Measurements from ENCODE around the gene GREB1L. TPM values are rescaled to one million over a fixed set of nuclear protein-coding genes. Genes with fewer than 3 reads are reported as not detected.

GREB1L gene
- total RNA-seq, 1 experiment from 2014 or later: 0.26 TPM

- ChIA-PET POLR2A (interaction anchor here (0.6 kb wide), 1 partner anchor 79 kb away, joined by 4 read pairs; no protein-coding TSS in a partner anchor), CTCF (interaction anchor here (0.5 to 1.0 kb wide), 6 partner anchors 24 to 124 kb away, joined by 3 to 4 read pairs (median 4); no protein-coding TSS in a partner anchor)
- Mint-ChIP-seq H3K9me3 (no peaks in the 10 kb centered on the region), H3K4me3 (no peak overlapping the region), H3K27me3 (ENCODE audit: low read depth) (no peaks in the 10 kb centered on the region), H3K4me1 (peaks cover 8% of the 10 kb centered on the region), H3K27ac (no peak overlapping the region), H3K36me3 (no peaks in the 10 kb centered on the region)
- DNase-seq (ENCODE audit: low spot score) (peak; percentile 58), ATAC-seq (peak; percentile 98)
- 0 out of 2 replicates have a peak, but pooled peaks have one; percentile 25 for TF ChIP-seq USF2 (CRISPR knock-in tag; IDR thresholded peaks at IDR 0.05)
- peak; percentile 48; the same call in 1 of the 2 replicates for TF ChIP-seq USF1 (CRISPR knock-in tag; IDR thresholded peaks at IDR 0.05)
- no peak for TF ChIP-seq CREM (CRISPR knock-in tag; IDR thresholded peaks at IDR 0.05)
Measured at GRCh38 chr18:21315741-21316197, 73.7 kb downstream of the GREB1L start.

GRCh38 chr18:21316296-21316695, 74.3 kb downstream of the GREB1L start:
- ATAC-seq (no peak), DNase-seq (ENCODE audit: low spot score) (no peak)
- no peak overlapping the region for H3K4me3 Mint-ChIP-seq
- CTCF ChIA-PET: interaction anchor here (0.7 kb wide), 1 partner anchor 90 kb away, joined by 3 read pairs; no protein-coding TSS in a partner anchor
- H3K27me3 Mint-ChIP-seq (ENCODE audit: low read depth): no peaks in the 10 kb centered on the region
- TF ChIP-seq CREM (CRISPR knock-in tag; IDR thresholded peaks at IDR 0.05) (no peak), MXD4 (CRISPR knock-in tag; IDR thresholded peaks at IDR 0.05; ENCODE audit: borderline replicate concordance) (no peak), NFYB (CRISPR knock-in tag; conservative IDR thresholded peaks at IDR 0.05; ENCODE audit: low read depth) (no peak), NR2C2 (CRISPR knock-in tag; IDR thresholded peaks at IDR 0.05) (no peak), ZNF138 (CRISPR knock-in tag; conservative IDR thresholded peaks at IDR 0.05) (no peak), EMX1 (CRISPR knock-in tag; IDR thresholded peaks at IDR 0.05) (no peak), ATF1 (CRISPR knock-in tag; IDR thresholded peaks at IDR 0.05) (no peak), ZNF671 (CRISPR knock-in tag; IDR thresholded peaks at IDR 0.05) (no peak)
- no peaks in the 10 kb centered on the region for H3K9me3 Mint-ChIP-seq
- H3K36me3 Mint-ChIP-seq: no peaks in the 10 kb centered on the region
- no peak overlapping the region for H3K27ac Mint-ChIP-seq
- H3K4me1 Mint-ChIP-seq: peaks cover 8% of the 10 kb centered on the region
- POLR2A ChIA-PET: interaction anchor here (0.6 kb wide), 1 partner anchor 79 kb away, joined by 4 read pairs; no protein-coding TSS in a partner anchor

- H3K27ac Mint-ChIP-seq: no peak overlapping the region
- no peaks in the 10 kb centered on the region for H3K27me3 Mint-ChIP-seq (ENCODE audit: low read depth)
- ChIA-PET CTCF (no interaction called here), POLR2A (no interaction called here)
- ATAC-seq (no peak), DNase-seq (ENCODE audit: low spot score) (no peak)
- H3K36me3 Mint-ChIP-seq: no peaks in the 10 kb centered on the region
- no peak for TF ChIP-seq ATF1 (CRISPR knock-in tag; IDR thresholded peaks at IDR 0.05)
- no peak for TF ChIP-seq GTF2I (CRISPR knock-in tag; conservative IDR thresholded peaks at IDR 0.05)
- no peak for TF ChIP-seq CDX4 (CRISPR knock-in tag; IDR thresholded peaks at IDR 0.05; ENCODE audit: borderline replicate concordance)
- H3K4me1 Mint-ChIP-seq: peaks cover 2% of the 10 kb centered on the region
- H3K9me3 Mint-ChIP-seq: no peaks in the 10 kb centered on the region
- no peak overlapping the region for H3K4me3 Mint-ChIP-seq
Measured at GRCh38 chr18:21321711-21322110, 79.7 kb downstream of the GREB1L start.

GRCh38 chr18:21327101-21327500, 85.1 kb downstream of the GREB1L start:
- DNase-seq (ENCODE audit: low spot score): no peak
- Mint-ChIP-seq H3K4me3 (no peak overlapping the region), H3K9me3 (no peaks in the 10 kb centered on the region), H3K27ac (peak overlapping the region; percentile 90; the same call in 1 of the 2 replicates), H3K36me3 (no peaks in the 10 kb centered on the region), H3K4me1 (peaks cover 36% of the 10 kb centered on the region), H3K27me3 (ENCODE audit: low read depth) (peaks cover 9% of the 10 kb centered on the region)
- ChIA-PET CTCF (no interaction called here), POLR2A (no interaction called here)
- peak; percentile 58 for ATAC-seq
- TF ChIP-seq GTF2I (CRISPR knock-in tag; conservative IDR thresholded peaks at IDR 0.05): no peak
- TF ChIP-seq ATF2 (CRISPR knock-in tag; IDR thresholded peaks at IDR 0.05; ENCODE audit: borderline replicate concordance, low read depth): no peak
- no peak for TF ChIP-seq PRRX2 (CRISPR knock-in tag; IDR thresholded peaks at IDR 0.05)
- no peak for TF ChIP-seq ETV6 (CRISPR knock-in tag; IDR thresholded peaks at IDR 0.05)
- no peak for TF ChIP-seq E2F1 (CRISPR knock-in tag; IDR thresholded peaks at IDR 0.05)
- no peak for TF ChIP-seq FOXP4 (CRISPR knock-in tag; IDR thresholded peaks at IDR 0.05)
- TF ChIP-seq NFATC4 (CRISPR knock-in tag; IDR thresholded peaks at IDR 0.05): no peak
- TF ChIP-seq ZBTB21 (CRISPR knock-in tag; IDR thresholded peaks at IDR 0.05; ENCODE audit: borderline replicate concordance): no peak
- TF ChIP-seq ZSCAN18 (CRISPR knock-in tag; IDR thresholded peaks at IDR 0.05): no peak
- no peak for TF ChIP-seq TEAD4 (CRISPR knock-in tag; IDR thresholded peaks at IDR 0.05)

Measured in WTC11 (cell line).